Stimulated activated naive CD4-positive, alpha-beta T cell (primary cell): Measurements from ENCODE around the gene ALG1.
"Not testable (repeated sequence)": the region's sequence is repeated elsewhere in the genome, so short reads cannot be mapped to it uniquely, and the experiment has no call there.

Experiments
- DNase-seq, 6 experiments: peaks; one replicate each; lab custom pipeline; 2025; lab: John Stamatoyannopoulos, UW

Gene ALG1

GRCh38 chr16:5098221-5099159 is 26.8 kb downstream of the ALG1 start:
- DNase-seq = peak; percentile 40 to 96 (median 68)

- not testable (repeated sequence) for DNase-seq
Measured at GRCh38 chr16:5099174-5099573, 27.5 kb downstream of the ALG1 start.

- not testable (repeated sequence) for DNase-seq
Measured at GRCh38 chr16:5103296-5104032, 31.8 kb downstream of the ALG1 start.

GRCh38 chr16:5105039-5105438 is 33.4 kb downstream of the ALG1 start:
- DNase-seq = not testable (repeated sequence)

GRCh38 chr16:5108505-5109158 is 37.0 kb downstream of the ALG1 start:
- DNase-seq = no peak

- DNase-seq = not testable (repeated sequence)
Measured at GRCh38 chr16:5110933-5111332, 39.3 kb downstream of the ALG1 start.

GRCh38 chr16:5116780-5117295 is 45.2 kb downstream of the ALG1 start:
- not testable (repeated sequence) for DNase-seq

- peak; percentile 22 to 72 (median 58) for DNase-seq
Measured at GRCh38 chr16:5117300-5118087, 45.9 kb downstream of the ALG1 start.

- not testable (repeated sequence) for DNase-seq
Measured at GRCh38 chr16:5131467-5132004, 59.9 kb downstream of the ALG1 start.

GRCh38 chr16:5132915-5133600 is 61.4 kb downstream of the ALG1 start:
- DNase-seq = not testable (repeated sequence)

- not testable (repeated sequence) for DNase-seq
Measured at GRCh38 chr16:5134739-5135452, 63.3 kb downstream of the ALG1 start.
